Head of caudate nucleus (tissue), 42 donors: ENCODE results near the gene SEPTIN11.

Experiments used
- DNase-seq, 42 donors: peaks; one replicate each; pipeline versions ENCODE4 v3.0.0 to v3.0.0-alpha.2; 2020 to 2021; ENCODE audit warnings: mixed read lengths in 7 of 42
- intact Hi-C: fragments of 100-400 bp; cut with DNase I; formaldehyde crosslinking; loops from one replicate; pipeline ENCODE4 v1.15.0; 2022

The SEPTIN11 gene

GRCh38 chr4:76969941-76970529 lies 20.5 kb downstream of the SEPTIN11 start:
- intact Hi-C loops, result no loop called here
- DNase-seq, result no peak

GRCh38 chr4:76972306-76972705 lies 22.8 kb downstream of the SEPTIN11 start:
- no peak for DNase-seq
- intact Hi-C loops, result no loop called here

DNA sequence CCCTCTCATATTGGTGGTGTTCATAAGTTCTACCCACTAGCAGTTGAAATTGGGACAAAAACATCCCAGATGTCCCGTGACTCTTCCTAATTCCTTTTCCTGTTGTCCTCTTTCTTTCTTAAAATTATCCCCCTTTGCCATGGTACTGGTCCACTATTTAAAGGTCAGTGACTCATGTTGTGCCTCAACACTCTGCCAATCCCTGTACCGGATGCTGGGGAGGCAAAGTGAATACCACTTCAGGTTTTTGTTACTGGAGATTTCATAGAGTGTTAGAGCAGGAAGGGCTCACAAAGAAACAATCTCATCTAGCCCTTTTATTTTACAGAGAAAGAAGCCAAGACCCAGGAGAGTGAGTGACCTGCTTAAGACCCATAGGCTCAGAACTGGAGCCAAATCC lies 24.6 kb downstream of the SEPTIN11 start:
- intact Hi-C loops, result no loop called here
- DNase-seq, result no peak

- no peak for DNase-seq
- intact Hi-C loops, result no loop called here
Observed at GRCh38 chr4:76977113-76977512, 27.6 kb downstream of the SEPTIN11 start.

DNA sequence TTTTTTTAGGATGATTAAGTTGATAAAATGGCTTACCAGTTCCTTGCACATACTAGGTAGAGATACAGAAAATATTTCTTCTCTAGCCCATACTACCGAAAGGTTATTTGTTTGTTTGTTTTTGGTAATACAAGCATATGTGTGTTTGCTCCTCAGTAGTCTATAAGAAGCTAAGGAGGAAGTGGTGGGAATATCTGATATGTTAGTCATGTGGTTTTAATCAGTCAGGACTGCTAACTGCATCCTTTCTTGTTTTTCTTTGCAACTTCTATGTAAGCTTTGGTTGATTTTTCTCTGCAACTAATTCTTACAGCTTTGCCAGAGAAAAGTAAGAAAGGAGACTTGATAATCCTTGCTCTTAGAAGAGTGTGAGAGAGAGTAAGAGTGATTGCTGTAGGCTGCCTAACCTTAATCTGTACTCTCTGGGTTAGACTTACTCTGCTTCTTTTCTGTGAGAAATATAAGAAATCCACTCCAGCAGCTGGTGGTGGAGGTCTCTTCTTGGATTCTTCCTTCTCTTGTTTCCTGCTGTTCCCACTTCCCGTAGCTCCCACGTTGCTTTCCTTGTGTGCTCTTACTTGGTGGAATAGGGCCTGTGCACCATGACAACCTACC lies 28.3 kb downstream of the SEPTIN11 start:
- no peak for DNase-seq
- intact Hi-C loops, result no loop called here

DNA sequence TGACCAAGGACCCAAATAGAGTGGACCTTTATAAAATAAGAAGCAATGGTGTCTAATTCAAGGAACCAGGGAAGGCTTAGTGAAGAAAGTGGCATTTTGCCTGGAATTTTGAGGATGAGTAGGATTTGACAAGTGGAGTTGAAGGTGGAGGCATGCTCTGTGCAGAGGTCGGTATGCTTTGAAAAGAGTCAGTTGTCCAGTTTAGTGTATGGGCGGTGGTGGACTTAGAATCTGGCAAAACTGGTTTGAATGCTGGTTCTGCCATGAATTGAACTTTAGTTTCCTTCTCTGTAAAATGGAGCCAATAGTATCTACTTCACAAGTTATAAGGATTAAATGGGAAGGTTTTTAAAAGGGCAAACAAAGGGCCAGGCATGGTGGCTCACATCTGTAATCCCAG lies 29.7 kb downstream of the SEPTIN11 start:
- intact Hi-C loops, result no loop called here
- DNase-seq, result no peak

GRCh38 chr4:76980261-76980660 lies 30.7 kb downstream of the SEPTIN11 start:
- intact Hi-C loops, result no loop called here
- DNase-seq, result no peak

DNA sequence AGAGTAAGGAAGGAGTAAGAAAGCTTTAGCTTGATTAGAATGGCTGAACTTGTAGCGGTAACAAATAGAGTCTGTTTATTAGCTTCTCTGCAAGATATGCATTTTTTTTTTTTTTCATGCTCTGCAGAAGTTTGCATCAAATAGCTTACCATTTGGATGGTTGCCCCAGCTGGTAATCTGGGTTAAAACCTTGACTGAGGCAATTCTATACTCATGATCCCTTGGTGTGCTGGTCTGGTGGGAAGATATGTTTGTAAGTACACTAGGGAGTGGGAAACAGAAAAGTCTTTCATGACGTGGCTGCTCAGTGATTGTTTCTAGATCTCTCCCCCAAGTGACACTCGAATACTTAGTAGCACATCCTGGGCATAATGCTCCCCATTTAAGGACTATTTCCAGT lies 32.1 kb downstream of the SEPTIN11 start:
- no peak for DNase-seq

GRCh38 chr4:76982638-76983584 lies 33.4 kb downstream of the SEPTIN11 start:
- intact Hi-C loops, result no loop called here
- DNase-seq, result no peak

More for the DNA sequence above, 32.1 kb downstream of the SEPTIN11 start:
- intact Hi-C loops, result no loop called here

- DNase-seq, result no peak
- intact Hi-C loops, result no loop called here
Observed at GRCh38 chr4:76984127-76984526, 34.6 kb downstream of the SEPTIN11 start.

DNA sequence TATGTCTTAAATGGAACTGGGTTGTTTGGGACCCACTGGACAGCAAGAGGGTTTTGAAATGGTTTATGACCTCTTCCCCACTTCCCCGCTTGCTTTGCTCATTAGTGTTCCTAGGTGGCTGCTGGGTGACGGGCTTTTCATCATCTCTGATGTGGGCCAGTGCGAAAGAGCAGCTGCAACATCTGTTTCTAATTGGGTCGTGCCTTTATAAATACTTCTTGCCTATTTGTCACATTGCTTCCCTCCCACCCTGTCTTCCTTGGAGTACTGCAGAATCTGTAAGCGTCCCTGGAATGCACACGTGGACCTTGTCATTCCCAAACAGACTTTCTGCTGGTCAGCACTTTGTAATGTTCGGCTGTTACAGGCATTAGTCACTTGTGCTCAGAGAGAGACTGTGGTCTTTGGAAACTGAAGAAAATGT lies 35.2 kb downstream of the SEPTIN11 start:
- intact Hi-C loops, result no loop called here
- peak in 1 of 42 donors; percentile 8 for DNase-seq

- no peak for DNase-seq
- intact Hi-C loops, result no loop called here
Observed at GRCh38 chr4:76987153-76987591, 37.6 kb downstream of the SEPTIN11 start.

GRCh38 chr4:76987685-76988084 lies 38.1 kb downstream of the SEPTIN11 start:
- intact Hi-C loops, result no loop called here
- DNase-seq, result no peak

GRCh38 chr4:76989391-76990061 lies 40.0 kb downstream of the SEPTIN11 start:
- intact Hi-C loops, result loop anchor here (5.0 kb wide), 1 partner anchor 37 kb away; no protein-coding TSS in a partner anchor
- no peak for DNase-seq

GRCh38 chr4:76990288-76991080 lies 40.9 kb downstream of the SEPTIN11 start:
- DNase-seq, result no peak
- intact Hi-C loops, result loop anchor here (5.0 kb wide), 1 partner anchor 38 kb away; no protein-coding TSS in a partner anchor

GRCh38 chr4:76991161-76991660 lies 41.7 kb downstream of the SEPTIN11 start:
- DNase-seq, result peak in 1 of 42 donors; percentile 30
- intact Hi-C loops, result loop anchor here (5.0 kb wide), 1 partner anchor 39 kb away; no protein-coding TSS in a partner anchor

- DNase-seq, result peak in 4 of 42 donors; percentile 23 to 48 (median 30)
- intact Hi-C loops, result loop anchor here (5.0 kb wide), 1 partner anchor 42 kb away; no protein-coding TSS in a partner anchor
Observed at GRCh38 chr4:76993787-76994641, 44.5 kb downstream of the SEPTIN11 start.
